ENCODE data around the gene HDAC9.
"Not testable (repeated sequence)": the region's sequence is repeated elsewhere in the genome, so short reads cannot be mapped to it uniquely, and the experiment has no call there.

HDAC9 gene

GRCh38 chr7:18960725-18961124, 465.2 kb downstream of the HDAC9 start:
- no peak for TF ChIP-seq CTCF (IDR thresholded peaks at IDR 0.05; ENCODE audit: low read depth, low read length)
- no peaks in the 10 kb centered on the region for H3K27me3 ChIP-seq
- H3K9me3 ChIP-seq: no peaks in the 10 kb centered on the region
- H3K36me3 ChIP-seq: no peaks in the 10 kb centered on the region
- no peak overlapping the region for H3K4me3 ChIP-seq (ENCODE audit: low read depth, low read length)
- H3K4me1 ChIP-seq: no peaks in the 10 kb centered on the region
- no peak for DNase-seq

- TF ChIP-seq CTCF (IDR thresholded peaks at IDR 0.05; ENCODE audit: low read depth, low read length): no peak
- no peak for DNase-seq
- H3K36me3 ChIP-seq: no peaks in the 10 kb centered on the region
- H3K4me3 ChIP-seq (ENCODE audit: low read depth, low read length): no peak overlapping the region
- H3K9me3 ChIP-seq: no peaks in the 10 kb centered on the region
- H3K27me3 ChIP-seq: no peaks in the 10 kb centered on the region
- H3K4me1 ChIP-seq: no peaks in the 10 kb centered on the region
Observed at GRCh38 chr7:18962031-18962430, 466.5 kb downstream of the HDAC9 start.

- no peaks in the 10 kb centered on the region for H3K4me1 ChIP-seq
- H3K4me3 ChIP-seq (ENCODE audit: low read depth, low read length): no peak overlapping the region
- no peaks in the 10 kb centered on the region for H3K9me3 ChIP-seq
- no peak for TF ChIP-seq CTCF (IDR thresholded peaks at IDR 0.05; ENCODE audit: low read depth, low read length)
- DNase-seq: no peak
- H3K27me3 ChIP-seq: no peaks in the 10 kb centered on the region
- no peaks in the 10 kb centered on the region for H3K36me3 ChIP-seq
Observed at GRCh38 chr7:18965657-18966056, 470.1 kb downstream of the HDAC9 start.

GRCh38 chr7:18967755-18968154, 472.2 kb downstream of the HDAC9 start:
- not testable (repeated sequence) for H3K4me1 ChIP-seq; H3K4me3 ChIP-seq (ENCODE audit: low read depth, low read length); H3K36me3 ChIP-seq; H3K27me3 ChIP-seq; H3K9me3 ChIP-seq; DNase-seq

GRCh38 chr7:18971839-18972238, 476.3 kb downstream of the HDAC9 start:
- DNase-seq: no peak
- no peak overlapping the region for H3K4me3 ChIP-seq (ENCODE audit: low read depth, low read length)
- no peaks in the 10 kb centered on the region for H3K27me3 ChIP-seq
- no peaks in the 10 kb centered on the region; the same call in 1 of the 2 replicates for H3K36me3 ChIP-seq
- TF ChIP-seq CTCF (IDR thresholded peaks at IDR 0.05; ENCODE audit: low read depth, low read length): no peak
- H3K4me1 ChIP-seq: peaks cover 4% of the 10 kb centered on the region; the same call in 1 of the 2 replicates
- H3K9me3 ChIP-seq: no peaks in the 10 kb centered on the region; the same call in 1 of the 2 replicates

- no peak for TF ChIP-seq CTCF (IDR thresholded peaks at IDR 0.05; ENCODE audit: low read depth, low read length)
- no peaks in the 10 kb centered on the region; the same call in 1 of the 2 replicates for H3K36me3 ChIP-seq
- no peak overlapping the region for H3K4me3 ChIP-seq (ENCODE audit: low read depth, low read length)
- no peak for DNase-seq
- H3K4me1 ChIP-seq: peaks cover 13% of the 10 kb centered on the region
- no peaks in the 10 kb centered on the region; the same call in 1 of the 2 replicates for H3K9me3 ChIP-seq
- no peaks in the 10 kb centered on the region for H3K27me3 ChIP-seq
Observed at GRCh38 chr7:18974803-18975202, 479.3 kb downstream of the HDAC9 start.

GRCh38 chr7:18975276-18975675, 479.7 kb downstream of the HDAC9 start:
- TF ChIP-seq CTCF (IDR thresholded peaks at IDR 0.05; ENCODE audit: low read depth, low read length): no peak
- Histone ChIP-seq H3K9me3 (no peaks in the 10 kb centered on the region; the same call in 1 of the 2 replicates), H3K27me3 (no peaks in the 10 kb centered on the region), H3K4me3 (ENCODE audit: low read depth, low read length) (no peak overlapping the region), H3K4me1 (peaks cover 13% of the 10 kb centered on the region), H3K36me3 (no peaks in the 10 kb centered on the region; the same call in 1 of the 2 replicates)
- no peak for DNase-seq

Data from BE2C (cell line).